Karpas-422 (cell line): Measurements from ENCODE around the gene ELOVL6. TPM values are rescaled to one million over a fixed set of nuclear protein-coding genes. Genes with fewer than 3 reads are reported as not detected.

Experiments used
- DNase-seq: peaks from one replicate; pipeline ENCODE4 v3.0.0-alpha.2; 2015
- H2AFZ ChIP-seq: fragments of 200-600 bp; sonication (generic); 2 replicates; pipeline ENCODE4 v1.6.1; 2014; ENCODE audit warnings: antibody characterized with exemption, low read length, mixed read lengths
- H3K27ac ChIP-seq: fragments of 200-600 bp; sonication (generic); 2 replicates; pipeline ENCODE4 v1.5.1; 2014; ENCODE audit warnings: mild to moderate bottlenecking, low read length, moderate library complexity
- H3K27me3 ChIP-seq: fragments of 200-600 bp; sonication (generic); 2 replicates; pipeline ENCODE4 v1.6.1; 2014; ENCODE audit warnings: low read length, mixed read lengths
- H3K36me3 ChIP-seq: fragments of 200-600 bp; sonication (generic); 2 replicates; pipeline ENCODE4 v1.6.1; 2014; ENCODE audit warnings: low read length, mixed read lengths; ENCODE audit not compliant: insufficient read depth
- H3K4me1 ChIP-seq: fragments of 200-600 bp; sonication (generic); 2 replicates; pipeline ENCODE4 v1.6.1; 2014; ENCODE audit warnings: mild to moderate bottlenecking, low read length, mixed read lengths
- H3K4me2 ChIP-seq: fragments of 200-600 bp; sonication (generic); 2 replicates; pipeline ENCODE4 v1.6.1; 2014; ENCODE audit warnings: low read length, low read depth, mild to moderate bottlenecking; ENCODE audit not compliant: poor library complexity, severe bottlenecking
- H3K4me3 ChIP-seq: fragments of 200-600 bp; sonication (generic); 2 replicates; pipeline ENCODE4 v1.5.1; 2014; ENCODE audit warnings: mild to moderate bottlenecking, antibody characterized with exemption, low read length, mixed read lengths
- H3K79me2 ChIP-seq: fragments of 200-600 bp; sonication (generic); 2 replicates; pipeline ENCODE4 v1.6.1; 2014; ENCODE audit warnings: mild to moderate bottlenecking, low read length, mixed read lengths
- H3K9ac ChIP-seq: fragments of 200-600 bp; sonication (generic); 2 replicates; pipeline ENCODE4 v1.6.0; 2014; ENCODE audit warnings: low read length
- H3K9me2 ChIP-seq: fragments of 200-600 bp; sonication (generic), shearing (Covaris generic); replicated peaks from 2 replicates; pipeline ENCODE4 v1.6.0; 2014; ENCODE audit warnings: mild to moderate bottlenecking, low read length, moderate library complexity; ENCODE audit not compliant: insufficient read depth
- H3K9me3 ChIP-seq: fragments of 300-700, 200-600 bp; sonication (generic); 2 replicates; pipeline ENCODE4 v1.6.1; 2014; ENCODE audit warnings: low read length, mixed read lengths
- H4K20me1 ChIP-seq: fragments of 200-600 bp; sonication (generic); 2 replicates; pipeline ENCODE4 v1.6.1; 2014; ENCODE audit warnings: mild to moderate bottlenecking, antibody characterized with exemption, low read length, low read depth; ENCODE audit not compliant: insufficient read depth
- total RNA-seq: library from RNA; depleted of rRNA; stranded (reverse); fragments of >200 nt; shearing (Covaris generic); gene quantifications from 2 replicates; pipeline ENCODE4 v1.2.3, GENCODE V29; 2014; ENCODE audit warnings: low replicate concordance

Gene ELOVL6
- total RNA-seq, 1 experiment from 2014 or later: 42.4 TPM

- peaks cover 41% of the 10 kb centered on the region for H3K36me3 ChIP-seq
- no peak overlapping the region for H3K9ac ChIP-seq
- no peaks in the 10 kb centered on the region for H3K4me1 ChIP-seq
- no peak overlapping the region for H3K4me2 ChIP-seq
- no peak overlapping the region for H3K4me3 ChIP-seq
- peaks cover 86% of the 10 kb centered on the region for H3K79me2 ChIP-seq
- DNase-seq: no peak
- no peaks in the 10 kb centered on the region for H3K27me3 ChIP-seq
- no peak overlapping the region for H3K27ac ChIP-seq
- no peaks in the 10 kb centered on the region for H3K9me2 ChIP-seq
- H3K9me3 ChIP-seq: no peaks in the 10 kb centered on the region
- no peak overlapping the region for H2AFZ ChIP-seq
- H4K20me1 ChIP-seq: no peaks in the 10 kb centered on the region
These were observed 90.5 kb downstream of the ELOVL6 start for GRCh38 chr4:110107866-110108265.

GRCh38 chr4:110106931-110107296, 91.5 kb downstream of the ELOVL6 start:
- H3K4me1 ChIP-seq: no peaks in the 10 kb centered on the region
- H3K9me2 ChIP-seq: no peaks in the 10 kb centered on the region
- H3K9me3 ChIP-seq: no peaks in the 10 kb centered on the region
- H3K9ac ChIP-seq: no peak overlapping the region
- H3K79me2 ChIP-seq: peaks cover 87% of the 10 kb centered on the region
- H3K27ac ChIP-seq: no peak overlapping the region
- H3K36me3 ChIP-seq: peaks cover 41% of the 10 kb centered on the region
- H3K4me3 ChIP-seq: no peak overlapping the region
- no peak overlapping the region for H3K4me2 ChIP-seq
- H3K27me3 ChIP-seq: no peaks in the 10 kb centered on the region
- DNase-seq: no peak
- H2AFZ ChIP-seq: no peak overlapping the region
- no peaks in the 10 kb centered on the region for H4K20me1 ChIP-seq

GRCh38 chr4:110104661-110105060, 93.8 kb downstream of the ELOVL6 start:
- Histone ChIP-seq H2AFZ (no peak overlapping the region), H3K36me3 (peaks cover 41% of the 10 kb centered on the region), H3K27me3 (no peaks in the 10 kb centered on the region), H3K9me3 (no peaks in the 10 kb centered on the region), H3K79me2 (peaks cover 80% of the 10 kb centered on the region), H3K9ac (no peak overlapping the region), H3K4me2 (no peak overlapping the region), H3K27ac (no peak overlapping the region), H3K4me3 (no peak overlapping the region), H3K9me2 (no peaks in the 10 kb centered on the region), H4K20me1 (no peaks in the 10 kb centered on the region), H3K4me1 (peaks cover under 1% of the 10 kb centered on the region)
- no peak for DNase-seq

- H3K9me2 ChIP-seq: no peaks in the 10 kb centered on the region
- H2AFZ ChIP-seq: no peak overlapping the region
- H3K4me1 ChIP-seq: peaks cover 24% of the 10 kb centered on the region
- no peak for DNase-seq
- H3K9ac ChIP-seq: no peak overlapping the region
- H3K36me3 ChIP-seq: peaks cover 13% of the 10 kb centered on the region
- H3K79me2 ChIP-seq: peaks cover 76% of the 10 kb centered on the region
- H3K4me3 ChIP-seq: no peak overlapping the region
- no peaks in the 10 kb centered on the region for H3K9me3 ChIP-seq
- no peak overlapping the region for H3K27ac ChIP-seq
- no peaks in the 10 kb centered on the region for H3K27me3 ChIP-seq
- H4K20me1 ChIP-seq: no peaks in the 10 kb centered on the region
- H3K4me2 ChIP-seq: no peak overlapping the region
These were observed 98.8 kb downstream of the ELOVL6 start for GRCh38 chr4:110099638-110100037.

- H3K4me3 ChIP-seq: no peak overlapping the region
- H3K36me3 ChIP-seq: peaks cover 4% of the 10 kb centered on the region; the same call in 1 of the 2 replicates
- no peaks in the 10 kb centered on the region for H3K9me3 ChIP-seq
- H3K4me2 ChIP-seq: no peak overlapping the region
- peaks cover 82% of the 10 kb centered on the region for H3K79me2 ChIP-seq
- H3K9ac ChIP-seq: no peak overlapping the region
- H4K20me1 ChIP-seq: no peaks in the 10 kb centered on the region
- H3K27me3 ChIP-seq: no peaks in the 10 kb centered on the region
- no peak for DNase-seq
- no peak overlapping the region for H2AFZ ChIP-seq
- no peaks in the 10 kb centered on the region for H3K9me2 ChIP-seq
- H3K4me1 ChIP-seq: peaks cover 47% of the 10 kb centered on the region
- peak overlapping the region; percentile 21; the same call in 1 of the 2 replicates for H3K27ac ChIP-seq
These were observed 102.0 kb downstream of the ELOVL6 start for GRCh38 chr4:110096405-110096804.

GRCh38 chr4:110092646-110093045, 105.8 kb downstream of the ELOVL6 start:
- no peak overlapping the region for H2AFZ ChIP-seq
- no peak for DNase-seq
- no peak overlapping the region for H3K4me3 ChIP-seq
- H3K79me2 ChIP-seq: peaks cover 77% of the 10 kb centered on the region
- H3K27ac ChIP-seq: peak overlapping the region; percentile 5; the same call in 1 of the 2 replicates
- no peak overlapping the region for H3K9ac ChIP-seq
- no peaks in the 10 kb centered on the region for H3K27me3 ChIP-seq
- no peaks in the 10 kb centered on the region for H4K20me1 ChIP-seq
- H3K4me2 ChIP-seq: no peak overlapping the region
- H3K4me1 ChIP-seq: peaks cover 53% of the 10 kb centered on the region
- H3K9me3 ChIP-seq: no peaks in the 10 kb centered on the region
- H3K36me3 ChIP-seq: peaks cover 15% of the 10 kb centered on the region; the same call in 1 of the 2 replicates
- H3K9me2 ChIP-seq: no peaks in the 10 kb centered on the region

- Histone ChIP-seq H3K36me3 (peaks cover 18% of the 10 kb centered on the region), H3K79me2 (peaks cover 77% of the 10 kb centered on the region), H3K27me3 (no peaks in the 10 kb centered on the region), H3K4me2 (no peak overlapping the region), H3K9me2 (no peaks in the 10 kb centered on the region), H3K4me1 (peaks cover 53% of the 10 kb centered on the region), H4K20me1 (no peaks in the 10 kb centered on the region), H2AFZ (no peak overlapping the region), H3K9ac (no peak overlapping the region), H3K27ac (no peak overlapping the region), H3K4me3 (no peak overlapping the region), H3K9me3 (no peaks in the 10 kb centered on the region)
- DNase-seq: no peak
These were observed 106.8 kb downstream of the ELOVL6 start for GRCh38 chr4:110091434-110092140.

GRCh38 chr4:110088670-110089069, 109.7 kb downstream of the ELOVL6 start:
- H3K4me1 ChIP-seq: peaks cover 37% of the 10 kb centered on the region
- H4K20me1 ChIP-seq: no peaks in the 10 kb centered on the region
- no peak overlapping the region for H2AFZ ChIP-seq
- peak overlapping the region; percentile 46; the same call in 1 of the 2 replicates for H3K27ac ChIP-seq
- no peaks in the 10 kb centered on the region for H3K27me3 ChIP-seq
- no peak overlapping the region for H3K4me2 ChIP-seq
- no peak for DNase-seq
- H3K36me3 ChIP-seq: peaks cover 34% of the 10 kb centered on the region
- no peaks in the 10 kb centered on the region for H3K9me3 ChIP-seq
- no peak overlapping the region for H3K9ac ChIP-seq
- peaks cover 62% of the 10 kb centered on the region for H3K79me2 ChIP-seq
- no peaks in the 10 kb centered on the region for H3K9me2 ChIP-seq
- no peak overlapping the region for H3K4me3 ChIP-seq
